Muscle layer of colon (tissue), 2 donors: ENCODE measurements around the gene PSTPIP2.
"Not testable (repeated sequence)": the region's sequence is repeated elsewhere in the genome, so short reads cannot be mapped to it uniquely, and the experiment has no call there.

Source experiments
- H3K27ac ChIP-seq: one replicate; pipeline ENCODE4 v1.7.0; 2013; ENCODE audit warnings: low read depth, mild to moderate bottlenecking, low read length, moderate library complexity
- H3K27me3 ChIP-seq, 2 donors: one replicate each; pipeline ENCODE4 v1.7.0; 2013; ENCODE audit warnings: low read length in 2 of 2, mild to moderate bottlenecking in 2 of 2; ENCODE audit not compliant: insufficient read depth in 2 of 2, control insufficient read depth in 1 of 2
- H3K36me3 ChIP-seq: one replicate; pipeline ENCODE4 v1.7.0; 2013; ENCODE audit warnings: mild to moderate bottlenecking, low read length; ENCODE audit not compliant: insufficient read depth
- H3K4me1 ChIP-seq: one replicate; pipeline ENCODE4 v1.7.0; 2013; ENCODE audit warnings: mild to moderate bottlenecking, low read length; ENCODE audit not compliant: insufficient read depth
- H3K4me3 ChIP-seq, 2 donors: one replicate each; pipeline ENCODE4 v1.7.0; 2013; ENCODE audit warnings: low read length in 2 of 2, low read depth in 1 of 2, mild to moderate bottlenecking in 1 of 2, moderate library complexity in 1 of 2
- H3K9ac ChIP-seq: one replicate; pipeline ENCODE4 v1.7.0; 2013; ENCODE audit warnings: low read length
- H3K9me3 ChIP-seq: one replicate; pipeline ENCODE4 v1.7.0; 2013; ENCODE audit warnings: mild to moderate bottlenecking, low read length
- donor health status: abdominal sarcoma.
- donor health status: Adenocarcinoma of cecum.

The PSTPIP2 gene

DNA sequence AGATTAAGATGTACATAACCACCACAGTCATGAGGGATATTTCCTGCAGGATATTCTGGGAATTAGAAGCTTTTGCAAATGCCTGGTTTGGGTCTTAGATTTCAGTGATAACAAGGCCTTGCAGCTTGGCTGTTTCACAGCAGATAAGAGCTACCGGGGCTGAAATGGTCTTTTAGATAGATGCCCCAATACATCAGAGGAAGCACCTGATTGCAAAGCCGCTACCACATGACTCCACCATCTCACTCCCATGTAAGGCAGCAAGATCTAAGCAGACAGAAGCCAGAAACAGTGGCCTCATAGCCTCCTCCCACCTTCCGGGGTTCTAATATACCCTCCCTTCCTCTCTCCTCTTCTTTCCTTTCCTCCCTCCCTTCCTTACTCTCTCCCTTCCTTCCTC lies 73.8 kb downstream of the PSTPIP2 start:
- no peaks in the 10 kb centered on the region for H3K27me3 ChIP-seq
- H3K36me3 ChIP-seq: no peaks in the 10 kb centered on the region
- H3K9ac ChIP-seq: no peak overlapping the region
- H3K9me3 ChIP-seq: no peaks in the 10 kb centered on the region
- H3K4me1 ChIP-seq: no peaks in the 10 kb centered on the region
- no peak overlapping the region for H3K27ac ChIP-seq
- H3K4me3 ChIP-seq: no peak overlapping the region

DNA sequence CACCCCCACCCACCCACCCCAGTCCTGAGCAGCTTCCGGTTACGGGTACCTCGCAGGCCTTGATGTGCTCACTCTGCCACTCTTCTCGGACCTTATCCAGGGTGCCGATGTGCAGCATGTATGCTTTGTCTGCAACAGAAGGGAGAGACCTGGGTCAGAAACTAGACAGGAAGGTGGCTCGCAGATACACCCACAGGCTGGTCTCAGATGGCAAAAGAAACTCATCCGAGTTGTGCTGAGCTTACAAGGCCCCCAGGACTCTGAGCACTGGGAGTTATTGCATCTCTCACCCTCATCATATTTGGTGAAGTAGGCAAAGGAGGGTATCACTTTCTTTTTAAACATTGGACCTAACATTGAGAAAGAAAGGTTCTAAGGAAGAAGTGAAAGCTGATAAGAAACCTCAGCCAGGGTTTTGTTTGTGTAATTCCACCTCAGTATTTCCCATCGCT lies 74.3 kb downstream of the PSTPIP2 start:
- Histone ChIP-seq H3K4me1 (no peaks in the 10 kb centered on the region), H3K4me3 (no peak overlapping the region), H3K36me3 (no peaks in the 10 kb centered on the region), H3K9me3 (no peaks in the 10 kb centered on the region), H3K9ac (no peak overlapping the region), H3K27ac (no peak overlapping the region), H3K27me3 (no peaks in the 10 kb centered on the region)

DNA sequence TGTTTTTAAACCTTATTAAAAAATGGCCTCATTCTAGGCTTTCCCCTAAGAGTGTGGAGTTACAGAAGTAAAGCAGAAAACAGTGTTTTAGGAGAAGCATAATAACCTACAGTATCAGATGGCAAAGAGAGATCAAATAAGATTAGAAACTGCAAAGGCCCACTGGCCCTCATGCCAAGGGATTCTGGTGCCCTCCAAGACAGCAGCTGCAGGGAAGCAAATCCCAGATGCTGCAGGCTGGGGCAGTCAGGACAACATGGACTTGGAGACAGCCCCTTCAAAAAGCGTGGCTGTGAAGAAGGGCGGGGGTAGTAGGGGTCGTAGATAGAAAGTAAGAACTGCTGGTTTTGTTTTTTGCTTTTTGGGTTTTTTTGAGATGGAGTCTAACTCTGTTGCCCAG lies 76.6 kb downstream of the PSTPIP2 start:
- Histone ChIP-seq H3K4me3 (no peak overlapping the region), H3K9ac (no peak overlapping the region), H3K27me3 (no peaks in the 10 kb centered on the region), H3K4me1 (no peaks in the 10 kb centered on the region), H3K36me3 (no peaks in the 10 kb centered on the region), H3K9me3 (no peaks in the 10 kb centered on the region), H3K27ac (no peak overlapping the region)

DNA sequence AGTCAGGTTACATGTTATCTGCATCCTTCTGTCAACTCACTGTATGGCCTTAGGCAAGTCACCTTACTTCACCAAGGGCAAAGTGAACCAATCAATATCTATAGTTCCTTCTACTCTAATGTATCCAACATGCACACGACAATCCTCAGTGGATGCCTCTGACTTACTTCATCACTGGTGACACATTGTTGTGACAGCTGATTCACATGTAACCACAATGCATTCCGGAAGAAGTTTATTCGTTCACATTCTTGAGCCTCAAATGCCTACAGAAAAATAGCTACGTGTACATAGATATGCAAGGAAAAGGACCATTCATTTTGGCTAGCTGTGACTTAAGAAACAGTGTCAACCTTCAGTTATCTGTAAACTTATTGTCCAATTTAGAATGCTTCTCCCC lies 78.6 kb downstream of the PSTPIP2 start:
- Histone ChIP-seq H3K27me3 (no peaks in the 10 kb centered on the region), H3K4me3 (no peak overlapping the region), H3K4me1 (no peaks in the 10 kb centered on the region), H3K9ac (no peak overlapping the region), H3K27ac (no peak overlapping the region), H3K9me3 (no peaks in the 10 kb centered on the region), H3K36me3 (no peaks in the 10 kb centered on the region)

DNA sequence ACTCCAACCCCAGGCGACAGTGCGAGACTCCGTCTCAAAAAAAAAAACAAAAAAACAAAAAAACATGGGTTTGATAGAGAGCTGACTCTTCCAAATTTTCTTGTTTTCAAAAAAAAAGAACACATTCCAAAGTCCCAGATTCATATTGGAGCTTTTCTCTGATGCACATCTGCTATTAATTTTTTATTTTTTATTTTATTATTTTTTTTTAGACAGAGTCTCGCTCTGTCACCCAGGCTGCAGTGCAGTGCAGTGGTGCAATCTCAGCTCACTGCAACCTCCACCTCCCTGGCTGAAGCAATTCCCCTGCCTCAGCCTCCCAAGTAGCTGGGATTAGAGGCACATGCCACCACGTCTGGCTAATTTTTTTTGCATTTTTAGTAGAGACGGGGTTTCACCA lies 79.5 kb downstream of the PSTPIP2 start:
- not testable (repeated sequence) for H3K27me3 ChIP-seq, H3K4me3 ChIP-seq, H3K9me3 ChIP-seq, H3K9ac ChIP-seq, H3K36me3 ChIP-seq, H3K27ac ChIP-seq, H3K4me1 ChIP-seq

DNA sequence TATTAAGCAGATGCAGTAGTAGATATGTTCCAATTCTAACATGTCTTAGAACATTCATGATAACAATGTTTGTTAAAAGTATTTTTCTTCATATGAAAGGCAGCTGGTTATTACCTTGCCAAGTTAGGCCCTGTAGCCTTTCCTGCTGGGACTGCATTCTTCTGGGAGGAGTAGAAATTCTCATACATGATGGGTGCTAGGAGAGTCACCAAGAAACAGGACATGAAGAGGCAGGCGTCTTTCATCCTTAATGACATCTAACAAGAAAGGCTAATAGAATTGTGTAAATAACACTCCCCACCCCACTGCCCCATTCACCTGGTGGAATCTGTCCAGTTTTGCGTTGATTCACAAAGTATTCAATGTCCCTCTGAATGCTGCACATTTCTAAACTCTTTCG lies 80.3 kb downstream of the PSTPIP2 start:
- no peaks in the 10 kb centered on the region for H3K27me3 ChIP-seq
- H3K9me3 ChIP-seq: no peaks in the 10 kb centered on the region
- H3K36me3 ChIP-seq: peaks cover 5% of the 10 kb centered on the region
- no peak overlapping the region for H3K27ac ChIP-seq
- H3K9ac ChIP-seq: no peak overlapping the region
- H3K4me3 ChIP-seq: no peak overlapping the region
- no peaks in the 10 kb centered on the region for H3K4me1 ChIP-seq

DNA sequence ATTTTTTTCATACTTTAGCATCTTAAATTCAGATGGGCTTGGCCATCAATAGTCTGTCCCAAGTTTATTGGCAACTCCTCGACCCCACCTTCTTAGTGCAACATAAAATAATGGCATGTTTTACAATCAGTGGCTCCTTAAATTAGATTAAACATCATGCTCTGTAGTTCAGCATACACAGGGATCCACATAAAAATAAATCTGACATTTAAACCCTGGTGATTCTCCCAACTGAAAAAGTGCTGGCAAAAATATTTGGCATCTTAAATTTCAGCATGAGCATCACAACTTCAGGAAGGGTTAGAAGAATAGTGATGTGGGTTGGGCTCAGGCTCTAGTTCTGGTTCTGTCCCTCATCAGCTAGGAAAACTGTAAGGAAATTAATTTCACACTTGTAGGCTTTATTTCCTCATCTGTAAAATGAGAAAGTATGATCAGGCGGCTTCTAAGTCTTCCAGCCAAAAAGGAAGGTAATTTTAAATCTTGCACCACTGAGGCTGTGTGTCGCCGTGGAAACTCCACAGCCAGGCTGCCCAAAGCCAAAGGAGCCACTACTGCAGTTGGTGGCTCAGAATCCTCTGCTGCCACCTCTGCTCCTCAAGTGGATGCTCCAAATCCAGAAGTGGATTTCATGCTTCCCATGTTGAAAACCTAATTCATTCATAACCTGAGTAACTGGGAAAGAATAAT lies 87.4 kb downstream of the PSTPIP2 start:
- Histone ChIP-seq H3K27ac (no peak overlapping the region), H3K4me1 (no peaks in the 10 kb centered on the region), H3K4me3 (no peak overlapping the region), H3K36me3 (peaks cover 5% of the 10 kb centered on the region), H3K9ac (no peak overlapping the region), H3K9me3 (no peaks in the 10 kb centered on the region), H3K27me3 (no peaks in the 10 kb centered on the region)

DNA sequence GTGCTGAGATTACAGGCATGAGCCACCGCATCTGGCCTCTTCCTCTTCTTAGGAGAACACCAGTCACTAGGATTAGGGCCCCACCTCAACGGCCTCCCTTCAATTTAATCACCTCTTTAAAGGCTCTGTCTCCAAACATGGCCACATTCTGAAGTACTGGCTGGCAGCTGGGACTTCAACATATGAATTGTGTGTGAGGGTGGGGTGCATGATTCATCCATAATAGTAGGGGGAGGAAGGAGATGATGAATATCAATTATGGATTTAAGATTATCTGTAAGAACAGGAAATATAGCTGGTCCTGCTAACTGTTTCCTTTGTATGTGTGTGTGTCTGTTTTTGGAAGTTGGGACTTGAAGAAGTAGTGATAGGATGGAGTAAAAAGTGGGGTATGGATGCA lies 90.2 kb downstream of the PSTPIP2 start:
- no peak overlapping the region for H3K4me3 ChIP-seq
- H3K4me1 ChIP-seq: no peaks in the 10 kb centered on the region
- H3K36me3 ChIP-seq: no peaks in the 10 kb centered on the region
- H3K9me3 ChIP-seq: no peaks in the 10 kb centered on the region
- no peak overlapping the region for H3K9ac ChIP-seq
- H3K27ac ChIP-seq: no peak overlapping the region
- H3K27me3 ChIP-seq: no peaks in the 10 kb centered on the region

DNA sequence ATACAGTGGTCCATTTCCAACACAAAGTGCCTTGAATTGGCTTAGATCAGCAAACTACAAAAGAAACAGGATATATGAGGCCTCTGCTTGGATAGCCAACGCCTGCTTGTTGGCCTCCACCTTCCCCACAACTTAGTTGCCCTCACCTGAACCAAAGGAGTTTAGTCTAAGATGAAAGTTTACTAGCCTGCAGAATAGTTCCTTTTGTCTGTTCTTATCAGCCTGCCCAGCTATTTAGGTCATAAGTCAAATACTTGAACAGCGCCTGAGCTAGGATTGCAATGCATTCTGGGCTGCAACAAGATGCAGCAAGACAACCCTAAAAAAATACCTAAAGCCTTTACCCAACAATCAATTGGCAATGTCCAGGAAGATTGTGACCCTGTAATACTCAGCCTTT lies 91.8 kb downstream of the PSTPIP2 start:
- Histone ChIP-seq H3K9me3 (no peaks in the 10 kb centered on the region), H3K4me3 (no peak overlapping the region), H3K4me1 (no peaks in the 10 kb centered on the region), H3K27me3 (no peaks in the 10 kb centered on the region), H3K27ac (no peak overlapping the region), H3K9ac (no peak overlapping the region), H3K36me3 (no peaks in the 10 kb centered on the region)

DNA sequence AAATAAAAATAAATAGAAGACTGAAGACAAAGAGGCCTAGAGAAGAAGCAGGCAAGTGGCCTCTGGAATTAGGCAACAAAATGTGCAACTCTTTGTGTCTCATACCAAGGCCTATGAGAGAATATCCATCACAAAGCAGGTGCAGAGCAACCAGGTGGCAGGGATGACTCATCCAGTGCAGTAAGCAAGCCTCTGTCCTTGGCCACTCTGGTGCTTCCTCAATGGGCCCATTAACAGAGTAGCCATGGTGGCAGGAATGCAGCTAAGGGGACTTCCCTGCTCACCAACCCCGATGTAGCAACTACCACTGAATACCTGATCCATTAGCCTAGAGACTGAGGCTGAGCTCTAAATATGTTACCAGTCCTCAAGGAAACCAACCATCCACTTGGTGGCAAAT lies 94.0 kb downstream of the PSTPIP2 start:
- Histone ChIP-seq H3K4me1 (no peaks in the 10 kb centered on the region), H3K9ac (no peak overlapping the region), H3K9me3 (no peaks in the 10 kb centered on the region), H3K27me3 (no peaks in the 10 kb centered on the region), H3K27ac (no peak overlapping the region), H3K36me3 (no peaks in the 10 kb centered on the region), H3K4me3 (no peak overlapping the region)

DNA sequence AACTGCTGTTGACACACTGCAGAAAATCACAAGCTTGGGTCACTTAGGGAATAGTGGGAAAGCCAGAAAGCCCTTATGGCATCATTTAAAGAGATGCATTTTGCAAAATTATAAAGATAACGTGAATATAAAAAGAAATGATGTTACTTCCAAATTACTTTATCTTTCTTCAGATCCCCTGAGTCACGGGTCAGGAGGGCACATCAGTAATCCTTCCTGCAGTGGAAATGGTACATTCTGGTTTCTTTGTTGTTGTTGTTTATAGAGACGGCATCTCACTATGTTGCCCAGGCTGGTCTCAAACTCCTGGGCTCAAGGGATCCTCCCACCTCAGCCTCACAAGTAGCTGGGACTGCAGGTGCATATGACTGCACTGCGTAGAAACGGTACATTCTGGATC lies 95.1 kb downstream of the PSTPIP2 start:
- Histone ChIP-seq H3K27ac (no peak overlapping the region), H3K4me1 (no peaks in the 10 kb centered on the region), H3K9ac (no peak overlapping the region), H3K9me3 (no peaks in the 10 kb centered on the region), H3K4me3 (no peak overlapping the region), H3K36me3 (no peaks in the 10 kb centered on the region), H3K27me3 (no peaks in the 10 kb centered on the region)

DNA sequence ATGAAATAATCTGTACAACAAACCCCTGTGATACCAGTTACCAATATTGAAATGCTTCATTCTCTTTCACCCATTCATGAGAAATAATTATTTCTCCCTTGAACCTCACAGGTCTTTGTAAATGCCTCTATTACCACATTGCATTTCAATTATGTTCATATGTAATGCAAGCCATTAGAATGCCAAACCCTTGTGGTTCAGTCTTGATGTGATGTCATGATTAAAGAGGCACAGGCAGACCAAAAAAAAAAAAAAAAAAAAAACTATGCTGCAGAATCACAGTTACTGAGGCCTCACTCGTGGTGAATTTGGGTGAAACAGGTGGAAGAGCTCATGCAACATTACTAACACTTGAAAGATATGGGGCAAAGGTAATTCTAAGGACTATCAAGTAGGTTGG lies 95.5 kb downstream of the PSTPIP2 start:
- Histone ChIP-seq H3K36me3 (no peaks in the 10 kb centered on the region), H3K27ac (no peak overlapping the region)

More for the DNA sequence above, 95.5 kb downstream of the PSTPIP2 start:
- Histone ChIP-seq H3K9me3 (no peaks in the 10 kb centered on the region), H3K27me3 (no peaks in the 10 kb centered on the region), H3K9ac (no peak overlapping the region), H3K4me1 (no peaks in the 10 kb centered on the region), H3K4me3 (no peak overlapping the region)
